Measurements from ENCODE around the gene SLCO4A1. TPM values are rescaled to one million over a fixed set of nuclear protein-coding genes. Genes with fewer than 3 reads are reported as not detected.

Gene SLCO4A1
- total and polyA plus RNA-seq, 12 donors = 0.39 to 27.0 (median 4.9) TPM

DNA sequence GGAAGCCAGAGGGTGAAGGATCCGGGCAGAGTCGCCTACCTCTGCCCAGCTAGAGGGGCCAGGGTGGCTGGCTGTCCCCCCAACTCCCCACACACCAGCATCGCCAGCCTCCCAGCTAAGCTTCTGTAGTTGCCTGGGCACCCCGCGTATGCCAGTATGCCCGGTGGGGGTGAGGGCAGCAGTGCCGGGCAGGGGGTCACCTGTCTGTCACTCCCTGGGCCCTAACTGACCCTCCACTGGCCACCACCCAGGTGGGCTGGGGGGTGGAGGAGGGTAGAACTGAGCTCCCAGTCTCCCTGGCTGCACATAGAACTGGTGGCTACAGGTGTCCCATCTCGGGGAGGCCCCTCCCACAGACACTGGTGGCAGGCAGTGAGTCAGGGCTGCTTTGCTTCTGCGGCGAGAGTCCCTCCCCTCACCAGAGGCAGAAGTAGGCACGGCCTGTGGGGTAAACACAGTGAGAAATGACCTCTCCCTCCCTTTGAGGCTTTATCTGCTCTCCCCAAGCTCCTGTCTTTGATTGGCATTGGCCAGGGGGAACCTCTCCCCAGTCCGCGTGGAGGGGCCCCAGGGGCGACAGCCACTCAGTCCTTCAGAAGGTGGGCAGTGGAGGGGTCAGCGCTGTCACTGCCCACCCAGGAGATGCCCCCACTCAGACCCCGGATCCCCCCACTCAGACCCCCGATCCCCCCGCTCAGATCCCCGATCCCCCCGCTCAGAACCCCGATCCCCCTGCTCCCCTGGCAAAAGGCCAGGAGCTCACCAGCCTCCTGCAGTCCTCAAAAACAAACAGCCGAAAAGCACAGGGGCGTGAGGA, 68.8 kb downstream of the SLCO4A1 start:
- Histone ChIP-seq H3K27me3 (peaks cover 46% of the 10 kb centered on the region), H3K4me3 (no peak overlapping the region), H3K36me3 (replicated peaks in 1 of 2) (no peaks in the 10 kb centered on the region), H3K4me1 (replicated peaks in 1 of 2) (no peaks in the 10 kb centered on the region), H3K27ac (no peak overlapping the region), H3K9me3 (replicated peaks in 1 of 3) (no peaks in the 10 kb centered on the region)
- TF ChIP-seq POLR2A (IDR thresholded peaks at IDR 0.05) = no peak
- TF ChIP-seq, protein P1, sequence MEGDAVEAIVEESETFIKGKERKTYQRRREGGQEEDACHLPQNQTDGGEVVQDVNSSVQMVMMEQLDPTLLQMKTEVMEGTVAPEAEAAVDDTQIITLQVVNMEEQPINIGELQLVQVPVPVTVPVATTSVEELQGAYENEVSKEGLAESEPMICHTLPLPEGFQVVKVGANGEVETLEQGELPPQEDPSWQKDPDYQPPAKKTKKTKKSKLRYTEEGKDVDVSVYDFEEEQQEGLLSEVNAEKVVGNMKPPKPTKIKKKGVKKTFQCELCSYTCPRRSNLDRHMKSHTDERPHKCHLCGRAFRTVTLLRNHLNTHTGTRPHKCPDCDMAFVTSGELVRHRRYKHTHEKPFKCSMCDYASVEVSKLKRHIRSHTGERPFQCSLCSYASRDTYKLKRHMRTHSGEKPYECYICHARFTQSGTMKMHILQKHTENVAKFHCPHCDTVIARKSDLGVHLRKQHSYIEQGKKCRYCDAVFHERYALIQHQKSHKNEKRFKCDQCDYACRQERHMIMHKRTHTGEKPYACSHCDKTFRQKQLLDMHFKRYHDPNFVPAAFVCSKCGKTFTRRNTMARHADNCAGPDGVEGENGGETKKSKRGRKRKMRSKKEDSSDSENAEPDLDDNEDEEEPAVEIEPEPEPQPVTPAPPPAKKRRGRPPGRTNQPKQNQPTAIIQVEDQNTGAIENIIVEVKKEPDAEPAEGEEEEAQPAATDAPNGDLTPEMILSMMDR (IDR thresholded peaks at IDR 0.05) = no peak
- no peak for DNase-seq
- WGBS, 4 donors = 48 to 73% (median 51%) methylated on average over 13 to 23 of the region's 23 CpGs
- intact Hi-C loops (cut with DNase I) = no loop called here

DNA sequence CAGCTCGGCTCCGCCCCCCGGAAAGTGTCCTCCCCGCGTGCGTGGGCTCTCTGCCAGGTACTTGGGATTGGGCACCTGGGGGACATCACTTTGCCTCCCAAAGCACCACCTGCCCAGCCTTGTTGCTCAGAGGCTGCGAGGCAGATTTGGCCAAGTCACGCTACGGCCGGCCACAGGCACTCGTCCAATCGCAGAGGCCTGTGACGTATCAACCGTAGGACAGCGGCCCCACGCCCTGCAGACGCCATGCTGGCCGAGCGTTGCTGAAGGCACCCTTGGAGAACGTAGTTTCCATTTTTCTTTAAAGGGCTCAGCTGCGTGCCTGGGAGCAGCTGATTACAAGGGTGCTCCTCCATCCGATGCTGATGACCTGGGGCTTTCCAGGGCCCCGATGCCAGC, 69.4 kb downstream of the SLCO4A1 start:
- H3K27me3 ChIP-seq = peaks cover 48% of the 10 kb centered on the region

DNA sequence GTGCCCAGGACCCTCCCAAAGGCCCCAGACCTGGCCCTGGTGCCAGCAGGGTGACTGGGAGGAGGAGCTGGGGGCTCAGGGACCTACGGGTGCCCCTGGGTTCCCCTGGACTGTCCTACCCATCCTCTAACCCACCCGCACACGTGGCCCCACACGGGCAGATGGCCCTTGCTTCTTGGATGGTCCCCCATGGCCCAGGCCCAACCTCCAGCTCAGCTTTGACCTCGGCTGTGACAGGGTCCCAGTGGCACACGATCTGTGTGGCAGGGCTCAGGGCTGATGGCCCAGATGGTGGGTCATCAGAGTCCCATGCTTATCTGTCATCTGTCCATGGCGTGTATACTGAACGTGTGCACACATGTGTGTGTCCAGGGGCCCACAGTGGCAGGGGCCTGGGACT, 70.3 kb downstream of the SLCO4A1 start:
- DNase-seq = no peak
- H3K27ac ChIP-seq = no peak overlapping the region
- 55 to 94% (median 75%) methylated on average over 5 to 8 of the region's 8 CpGs for WGBS, 4 donors
- intact Hi-C loops (cut with DNase I) = no loop called here
- no peaks in the 10 kb centered on the region for H3K9me3 ChIP-seq (replicated peaks in 1 of 3)
- no peaks in the 10 kb centered on the region for H3K36me3 ChIP-seq (replicated peaks in 1 of 2)
- TF ChIP-seq, protein P1 (IDR thresholded peaks at IDR 0.05) = no peak
- no peak for TF ChIP-seq POLR2A (IDR thresholded peaks at IDR 0.05)
- H3K4me1 ChIP-seq (replicated peaks in 1 of 2) = no peaks in the 10 kb centered on the region
- H3K27me3 ChIP-seq = peaks cover 49% of the 10 kb centered on the region
- no peak overlapping the region for H3K4me3 ChIP-seq

More for the DNA sequence above, 69.4 kb downstream of the SLCO4A1 start:
- no peak for DNase-seq
- TF ChIP-seq POLR2A (IDR thresholded peaks at IDR 0.05) = no peak
- TF ChIP-seq, protein P1 (IDR thresholded peaks at IDR 0.05) = no peak
- intact Hi-C loops (cut with DNase I) = no loop called here
- 66 to 73% (median 67%) methylated on average over 8 to 23 of the region's 23 CpGs for WGBS, 4 donors
- Histone ChIP-seq H3K4me1 (replicated peaks in 1 of 2) (no peaks in the 10 kb centered on the region), H3K4me3 (no peak overlapping the region), H3K27ac (no peak overlapping the region), H3K36me3 (replicated peaks in 1 of 2) (no peaks in the 10 kb centered on the region), H3K9me3 (replicated peaks in 1 of 3) (no peaks in the 10 kb centered on the region)

DNA sequence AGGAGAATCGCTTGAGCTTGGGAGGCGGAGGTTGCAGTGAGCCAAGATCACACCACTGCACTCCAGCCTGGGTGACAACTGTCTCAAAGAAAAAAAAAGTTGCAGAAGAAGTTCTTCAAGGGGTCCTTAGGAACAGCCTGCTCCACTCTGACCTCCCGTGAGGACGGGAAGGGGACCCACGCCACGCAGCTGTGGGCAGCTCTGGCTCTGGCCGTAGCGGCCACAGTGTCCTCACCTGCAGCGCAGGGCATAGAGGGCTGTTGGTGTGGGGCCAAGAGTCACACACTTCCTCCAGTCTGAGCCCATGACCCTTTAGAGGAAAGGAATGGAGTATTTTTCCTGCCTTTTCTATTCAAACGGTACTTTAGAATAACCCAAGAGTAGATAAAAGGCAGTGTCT, 71.7 kb downstream of the SLCO4A1 start:
- no peak for DNase-seq
- Histone ChIP-seq H3K9me3 (replicated peaks in 1 of 3) (no peaks in the 10 kb centered on the region), H3K36me3 (replicated peaks in 1 of 2) (no peaks in the 10 kb centered on the region), H3K4me1 (replicated peaks in 1 of 2) (no peaks in the 10 kb centered on the region), H3K27me3 (peaks cover 35% of the 10 kb centered on the region), H3K4me3 (no peak overlapping the region), H3K27ac (no peak overlapping the region)
- 89 to 96% (median 94%) methylated on average over 4 to 10 of the region's 10 CpGs for WGBS, 4 donors
- no peak for TF ChIP-seq POLR2A (IDR thresholded peaks at IDR 0.05)
- TF ChIP-seq, protein P1 (IDR thresholded peaks at IDR 0.05) = no peak
- intact Hi-C loops (cut with DNase I) = no loop called here

Data from adrenal gland (tissue), 12 donors.